Measurements from ENCODE around the gene ISM1.

ISM1 gene

DNA sequence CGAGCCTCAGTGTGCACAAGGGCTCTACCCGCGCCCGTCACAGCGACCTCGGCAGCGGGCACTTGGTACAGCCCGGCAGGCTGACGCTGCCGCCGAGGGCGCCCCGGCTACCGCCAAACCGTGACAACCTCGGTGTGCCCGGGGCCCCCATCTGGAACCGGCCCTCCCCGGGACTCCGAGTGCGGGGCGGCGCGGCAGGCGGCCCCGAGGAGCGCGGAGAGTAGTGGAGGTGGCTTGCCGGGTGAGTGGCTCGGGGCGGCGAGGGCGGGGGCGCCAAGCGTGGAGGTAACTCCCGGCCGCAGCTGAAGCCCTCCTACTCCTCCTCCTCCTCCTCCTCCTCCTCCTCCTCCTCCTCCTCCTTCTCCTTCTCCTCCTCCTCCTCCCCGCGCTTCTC is at the start of gene ISM1:
Gene ISM1, plus strand, starts transcription at position 371 of the 394 bp plus-strand sequence. CDS start 503 bp downstream, outside the sequence.
- DNase-seq: no peak

- DNase-seq: no peak
Measured at GRCh38 chr20:13173201-13173600, 47.9 kb upstream of the ISM1 start.

DNA sequence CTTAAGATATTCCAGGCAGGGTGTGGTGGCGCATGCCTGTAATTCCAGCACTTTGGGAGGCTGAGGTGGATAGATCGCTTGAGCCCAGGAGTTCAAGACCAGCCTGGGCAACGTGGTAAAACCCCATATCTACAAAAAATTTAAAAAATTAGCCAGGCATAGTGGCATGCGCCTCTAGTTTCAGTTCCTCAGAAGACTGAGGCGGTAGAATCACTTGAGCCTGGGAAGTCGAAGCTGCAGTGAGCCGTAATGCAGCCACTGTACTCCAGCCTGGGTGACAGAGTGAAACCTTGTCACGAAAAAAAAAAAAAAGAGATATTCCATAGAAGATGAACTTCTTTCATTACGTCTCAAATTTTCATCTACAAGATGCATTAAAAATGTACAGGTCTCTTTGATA is 46.7 kb upstream of the ISM1 start:
- no peak for DNase-seq

DNA sequence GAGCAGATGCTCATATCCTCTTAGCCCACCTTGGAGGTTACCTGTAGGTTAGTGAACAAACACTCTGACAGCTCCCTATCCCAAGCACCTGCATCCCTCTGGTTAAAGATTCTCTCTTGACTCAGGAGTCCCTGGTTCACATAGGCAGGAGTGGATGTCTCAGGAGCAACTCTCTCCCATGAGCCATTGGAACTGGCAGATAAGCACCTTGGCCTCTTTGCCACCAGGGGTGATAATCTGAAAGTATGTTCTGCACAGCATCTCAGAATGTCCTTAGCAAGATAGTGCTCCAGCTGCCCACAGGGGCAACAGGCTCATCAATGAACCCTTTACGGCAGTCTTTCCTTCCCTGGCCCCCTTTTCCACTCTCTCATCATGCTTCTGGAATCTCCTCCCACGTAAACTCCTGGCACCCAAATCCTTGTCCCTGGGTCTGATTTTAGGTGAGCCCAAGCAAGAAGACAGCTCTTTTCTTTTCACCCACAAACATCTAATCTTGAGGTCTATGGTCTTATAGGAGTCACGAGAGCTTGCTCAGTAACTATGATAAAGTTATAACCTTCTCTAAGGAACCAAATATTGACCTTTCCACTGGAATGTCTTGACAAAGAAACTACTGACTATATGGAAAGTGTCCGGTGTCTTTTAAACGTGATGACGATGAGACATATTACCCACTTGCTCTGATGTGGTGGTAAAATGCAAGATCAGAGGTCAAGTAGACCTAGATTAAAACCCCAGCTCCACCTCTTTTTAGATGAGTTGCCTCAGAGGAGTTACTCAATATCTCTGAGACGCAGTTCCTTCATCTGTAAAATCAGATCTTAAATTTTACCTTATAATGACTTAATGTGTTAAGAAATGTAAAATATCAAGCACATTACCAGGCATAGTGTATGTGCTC is 39.8 kb upstream of the ISM1 start:
- DNase-seq: no peak

- peak; percentile 21 to 23 for DNase-seq
Measured at GRCh38 chr20:13183005-13183404, 38.1 kb upstream of the ISM1 start.

- DNase-seq: no peak
Measured at GRCh38 chr20:13186043-13186774, 34.9 kb upstream of the ISM1 start.

- DNase-seq: no peak
Measured at GRCh38 chr20:13187899-13188298, 33.2 kb upstream of the ISM1 start.

- DNase-seq: no peak
Measured at GRCh38 chr20:13199279-13199678, 21.8 kb upstream of the ISM1 start.

DNA sequence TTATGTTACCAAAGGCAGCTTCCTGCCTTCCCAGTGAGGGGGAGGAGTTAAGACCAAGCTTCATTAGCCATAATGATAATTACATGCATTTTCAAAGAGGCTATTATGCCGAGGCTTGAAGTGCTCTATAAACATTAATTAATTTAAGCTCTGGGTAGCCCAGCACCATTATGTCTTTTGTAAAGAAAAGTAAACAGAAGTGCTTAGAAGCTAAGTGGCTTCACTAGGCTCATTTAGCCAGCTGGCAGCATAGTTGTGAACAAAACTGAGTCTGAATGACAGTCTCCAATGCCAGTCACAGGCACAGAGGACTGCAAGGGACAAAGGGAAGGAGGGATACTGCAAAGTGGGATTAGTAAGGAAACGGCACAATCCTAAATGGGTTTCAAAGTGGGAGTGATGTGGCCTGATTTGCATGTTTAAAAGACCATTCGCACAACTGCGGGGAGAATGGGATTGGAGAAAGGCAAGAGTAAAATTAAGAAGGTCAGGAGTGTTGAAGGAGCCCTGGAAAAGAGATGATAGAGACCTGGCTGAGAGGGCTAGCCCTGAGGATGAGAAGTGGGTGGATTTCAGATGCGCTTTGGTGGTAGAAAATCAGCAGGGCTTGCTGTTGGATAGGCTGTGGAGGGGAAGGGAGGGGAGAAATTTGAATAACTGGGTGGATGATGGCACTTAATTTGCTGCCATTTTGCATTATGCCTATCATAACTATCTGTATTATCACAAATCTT is 20.1 kb upstream of the ISM1 start:
- DNase-seq: no peak

GRCh38 chr20:13202565-13202964 is 18.5 kb upstream of the ISM1 start:
- DNase-seq: no peak

- no peak for DNase-seq
Measured at GRCh38 chr20:13205425-13205824, 15.6 kb upstream of the ISM1 start.

DNA sequence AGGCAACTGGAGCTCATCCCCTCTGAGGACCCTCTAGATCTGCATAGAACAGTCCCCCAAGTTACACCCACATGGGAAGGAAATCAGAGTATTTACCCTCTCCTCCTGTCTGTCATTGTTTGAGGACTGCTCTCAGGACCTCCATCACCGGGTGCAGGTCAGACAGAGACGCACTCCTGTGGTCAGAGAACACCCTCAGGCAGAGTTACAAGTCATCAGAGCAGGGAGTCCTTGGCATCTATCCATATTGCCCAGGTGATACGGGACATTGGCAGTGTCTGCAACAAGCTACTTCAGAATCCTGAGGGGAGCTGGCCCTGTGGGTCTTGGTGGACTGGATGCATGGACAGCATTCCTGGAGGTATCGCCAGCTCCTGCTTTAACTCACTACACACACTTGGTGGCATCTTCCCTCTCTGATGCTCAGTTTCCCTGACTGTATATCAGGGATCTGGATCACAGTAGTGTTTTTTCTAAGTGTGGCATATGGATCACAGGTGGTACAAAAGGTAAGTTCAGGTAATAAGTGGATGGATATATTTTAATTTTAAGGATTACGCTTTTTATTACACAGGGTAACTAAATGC is 15.1 kb upstream of the ISM1 start:
- no peak for DNase-seq

DNA sequence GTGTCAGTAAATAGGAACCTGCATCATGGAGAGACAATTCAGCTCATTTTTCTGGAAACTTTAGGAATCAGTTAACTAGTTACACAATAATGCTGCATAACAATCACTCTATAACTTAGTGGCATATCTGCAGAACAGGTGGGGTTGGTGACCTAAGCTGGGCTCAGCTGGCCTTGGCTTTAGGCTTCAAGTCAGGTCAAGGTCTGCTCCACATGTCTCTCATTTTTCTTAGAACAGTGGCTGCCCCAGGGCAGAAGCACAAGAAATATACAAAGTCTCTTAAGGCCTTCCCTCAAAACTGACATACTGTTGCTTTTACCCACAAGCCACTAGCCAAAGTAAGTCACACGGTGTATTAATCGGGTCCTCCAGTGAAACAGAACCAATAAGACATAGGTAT is 14.1 kb upstream of the ISM1 start:
- no peak for DNase-seq

GRCh38 chr20:13211956-13212618 is 9.0 kb upstream of the ISM1 start:
- no peak for DNase-seq

DNA sequence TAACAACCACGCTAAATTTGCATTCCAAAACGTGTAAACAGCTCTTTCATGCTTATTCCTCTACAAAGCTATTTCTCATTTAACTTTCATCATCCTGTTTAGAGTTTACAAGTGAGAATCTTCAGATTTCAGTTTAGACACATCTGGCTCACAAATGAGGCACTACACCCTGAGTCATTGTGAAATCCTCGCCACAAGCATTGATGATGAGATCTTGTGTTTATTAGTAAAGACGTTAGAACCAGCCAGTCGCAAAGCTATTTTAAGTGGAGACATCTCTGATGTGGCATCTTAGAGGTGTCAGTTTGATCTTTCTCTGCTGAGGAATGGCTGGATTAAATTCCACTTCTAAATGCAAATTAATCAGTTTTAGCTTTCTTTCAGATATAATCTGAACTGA is 8.3 kb upstream of the ISM1 start:
- DNase-seq: no peak

DNA sequence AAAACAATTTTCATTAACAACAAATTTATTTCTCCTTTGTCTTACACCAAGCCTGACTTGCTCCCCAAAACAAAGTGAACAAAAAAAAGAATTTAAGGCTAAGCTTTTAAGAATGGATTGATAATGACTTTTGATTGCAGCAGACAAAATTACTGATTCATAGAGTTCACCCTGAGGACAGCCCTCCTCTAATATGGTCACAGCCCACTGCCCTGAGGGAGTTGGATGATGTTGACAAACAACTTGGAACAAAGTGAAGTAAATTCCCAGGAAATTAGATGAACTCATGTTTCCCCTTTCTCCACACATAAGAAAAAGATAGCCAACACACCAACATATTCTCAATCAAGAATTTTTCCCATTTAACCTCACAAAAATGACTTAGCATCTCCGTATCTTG is 7.7 kb upstream of the ISM1 start:
- no peak for DNase-seq

DNA sequence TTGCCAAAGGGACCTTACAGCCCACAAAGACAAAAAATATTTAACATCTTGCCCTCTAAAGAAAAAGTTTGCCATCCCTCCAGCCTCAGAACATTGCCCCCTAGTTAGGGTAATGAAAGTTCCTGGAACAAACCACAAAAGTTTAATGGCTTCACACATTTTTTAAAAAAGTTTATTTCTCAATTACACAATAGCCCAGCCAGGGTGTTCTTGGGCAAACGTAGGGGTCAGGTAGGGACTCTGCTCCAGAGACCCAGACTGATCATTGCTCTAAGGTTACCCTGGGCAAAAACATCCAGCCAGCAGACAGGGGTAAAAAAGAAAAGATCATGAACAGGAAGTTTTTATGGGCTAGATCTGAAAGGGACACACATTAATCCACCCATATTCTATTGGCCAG is 4.5 kb upstream of the ISM1 start:
- DNase-seq: no peak

GRCh38 chr20:13219327-13220193 is 1.5 kb upstream of the ISM1 start:
- no peak for DNase-seq

- DNase-seq: peak; percentile 53 to 60
Measured at GRCh38 chr20:13220194-13220903, 725 bp upstream of the ISM1 start.

DNA sequence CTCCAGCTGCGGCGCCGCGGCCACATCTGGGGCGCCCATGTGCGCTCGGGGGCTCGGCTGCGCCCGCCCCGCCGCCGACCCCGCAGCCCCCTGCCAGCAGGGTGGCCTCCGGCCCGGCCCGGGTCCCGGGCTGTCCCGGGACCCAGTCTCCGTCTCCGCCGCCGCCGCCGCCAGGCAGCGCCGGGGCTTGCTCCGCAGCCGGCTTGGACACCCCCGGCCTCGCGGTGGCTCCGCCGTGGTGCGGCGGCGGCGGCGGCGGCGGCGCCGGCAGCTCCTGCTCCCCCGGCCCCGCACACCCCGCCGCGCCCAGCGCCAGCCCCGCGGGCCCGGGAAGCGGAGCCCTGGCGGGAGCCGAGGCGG is 219 bp downstream of the ISM1 start:
- DNase-seq: no peak

Measured in activated T-cell treated with anti-CD3 and anti-CD28 coated beads, Interleukin-2, amount 50 U/mL, for 48 hours (primary cell).